Endothelial cell of umbilical vein (primary cell): ENCODE measurements around the gene CLEC18C.
"Not testable (repeated sequence)": the region's sequence is repeated elsewhere in the genome, so short reads cannot be mapped to it uniquely, and the experiment has no call there.

Source experiments
- EZH2 ChIP-seq: IDR thresholded peaks from 2 replicates; pipeline ENCODE4 v1.6.1; 2012; ENCODE audit warnings: borderline replicate concordance, low read depth, mild to moderate bottlenecking, moderate library complexity, low read length, inconsistent platforms; ENCODE audit not compliant: severe bottlenecking
- POLR2A ChIP-seq: IDR thresholded peaks from 2 replicates; pipeline ENCODE4 v1.6.1; 2012; ENCODE audit warnings: low read depth, mild to moderate bottlenecking, control low read depth, low read length
- TF ChIP-seq, protein P1 (sequence below), 2 donors: IDR thresholded peaks; 1 replicate in 1 of 2; 2 replicates in 1 of 2; pipeline ENCODE4 v1.5.1; 2011; ENCODE audit warnings: low read length in 2 of 2, mild to moderate bottlenecking in 2 of 2, moderate library complexity in 2 of 2, control low read depth in 1 of 2, inconsistent platforms in 1 of 2, low read depth in 1 of 2; ENCODE audit not compliant: insufficient read depth in 1 of 2; ENCODE audit errors: extremely low read depth in 1 of 2

DNA sequence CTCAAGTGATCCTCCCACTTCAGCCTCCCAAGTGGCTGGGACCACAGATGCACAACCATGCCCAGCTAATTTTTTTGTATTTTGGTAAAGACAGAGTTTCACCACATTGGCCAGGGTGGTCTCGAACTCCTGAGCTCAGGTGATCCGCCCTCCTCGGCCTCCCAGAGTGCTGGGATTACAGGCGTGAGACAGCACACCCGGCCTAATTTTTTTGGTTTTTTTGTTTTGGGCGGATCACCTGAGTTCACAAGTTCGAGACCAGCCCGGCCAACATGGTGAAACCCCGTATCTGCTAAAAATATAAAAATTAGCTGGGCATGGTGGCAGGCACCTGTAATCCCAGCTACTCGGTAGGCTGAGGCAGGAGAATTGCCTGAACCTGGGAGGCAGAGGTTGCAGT is 18.9 kb upstream of the CLEC18C start:
- TF ChIP-seq EZH2, POLR2A: not testable (repeated sequence)
- TF ChIP-seq, protein P1, sequence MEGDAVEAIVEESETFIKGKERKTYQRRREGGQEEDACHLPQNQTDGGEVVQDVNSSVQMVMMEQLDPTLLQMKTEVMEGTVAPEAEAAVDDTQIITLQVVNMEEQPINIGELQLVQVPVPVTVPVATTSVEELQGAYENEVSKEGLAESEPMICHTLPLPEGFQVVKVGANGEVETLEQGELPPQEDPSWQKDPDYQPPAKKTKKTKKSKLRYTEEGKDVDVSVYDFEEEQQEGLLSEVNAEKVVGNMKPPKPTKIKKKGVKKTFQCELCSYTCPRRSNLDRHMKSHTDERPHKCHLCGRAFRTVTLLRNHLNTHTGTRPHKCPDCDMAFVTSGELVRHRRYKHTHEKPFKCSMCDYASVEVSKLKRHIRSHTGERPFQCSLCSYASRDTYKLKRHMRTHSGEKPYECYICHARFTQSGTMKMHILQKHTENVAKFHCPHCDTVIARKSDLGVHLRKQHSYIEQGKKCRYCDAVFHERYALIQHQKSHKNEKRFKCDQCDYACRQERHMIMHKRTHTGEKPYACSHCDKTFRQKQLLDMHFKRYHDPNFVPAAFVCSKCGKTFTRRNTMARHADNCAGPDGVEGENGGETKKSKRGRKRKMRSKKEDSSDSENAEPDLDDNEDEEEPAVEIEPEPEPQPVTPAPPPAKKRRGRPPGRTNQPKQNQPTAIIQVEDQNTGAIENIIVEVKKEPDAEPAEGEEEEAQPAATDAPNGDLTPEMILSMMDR (IDR thresholded peaks at IDR 0.05; ENCODE audit: extremely low read depth in 1 of 2, insufficient read depth in 1 of 2, low read depth in 1 of 2, low read length in 2 of 2), result not testable (repeated sequence)
